H9 (cell line): Measurements from ENCODE around the gene STAP2. TPM values are rescaled to one million over a fixed set of nuclear protein-coding genes. Genes with fewer than 3 reads are reported as not detected.

ENCODE experiments used
- DNase-seq: peaks from one replicate; pipeline ENCODE4 v3.0.0-alpha.2; 2017
- H2AFZ ChIP-seq: one replicate; pipeline ENCODE4 v1.6.1; 2013; ENCODE audit warnings: mild to moderate bottlenecking, low read length, control low read depth, moderate library complexity
- H2AK5ac ChIP-seq: 2 replicates; pipeline ENCODE4 v1.6.1; 2013; ENCODE audit warnings: low read length, control low read depth, mixed read lengths; ENCODE audit not compliant: insufficient read length
- H2BK120ac ChIP-seq: one replicate; pipeline ENCODE4 v1.6.1; 2013; ENCODE audit warnings: low read depth, mild to moderate bottlenecking, low read length, control low read depth, inconsistent platforms; ENCODE audit not compliant: poor library complexity, severe bottlenecking
- H2BK12ac ChIP-seq: 2 replicates; pipeline ENCODE4 v1.6.1; 2013; ENCODE audit warnings: low read length, control low read depth, mixed read lengths, low read depth; ENCODE audit not compliant: insufficient read length
- H2BK15ac ChIP-seq: 2 replicates; pipeline ENCODE4 v1.6.1; 2013; ENCODE audit warnings: low read depth, low read length, control low read depth
- H2BK20ac ChIP-seq: one replicate; pipeline ENCODE4 v1.6.1; 2013; ENCODE audit warnings: low read depth, mild to moderate bottlenecking, low read length, control low read depth, inconsistent platforms; ENCODE audit not compliant: poor library complexity, severe bottlenecking
- H2BK5ac ChIP-seq: 2 replicates; pipeline ENCODE4 v1.6.1; 2013; ENCODE audit warnings: low read length, control low read depth, mixed read lengths; ENCODE audit not compliant: insufficient read length
- H3K14ac ChIP-seq: 2 replicates; pipeline ENCODE4 v1.6.1; 2013; ENCODE audit warnings: low read length, control low read depth; ENCODE audit not compliant: insufficient read depth
- H3K18ac ChIP-seq: 2 replicates; pipeline ENCODE4 v1.6.1; 2013; ENCODE audit warnings: low read depth, mild to moderate bottlenecking, mixed read lengths, low read length, control low read depth; ENCODE audit not compliant: insufficient read length
- H3K23ac ChIP-seq: 2 replicates; pipeline ENCODE4 v1.6.1; 2013; ENCODE audit warnings: low read length, control low read depth, mixed read lengths, low read depth; ENCODE audit not compliant: insufficient read length
- H3K23me2 ChIP-seq: 2 replicates; pipeline ENCODE4 v1.6.1; 2013; ENCODE audit warnings: low read depth, mild to moderate bottlenecking, mixed read lengths, low read length, control low read depth; ENCODE audit not compliant: insufficient read length, poor library complexity, severe bottlenecking
- H3K27ac ChIP-seq: 2 replicates; pipeline ENCODE4 v1.5.1; 2013; ENCODE audit warnings: low read length, control low read depth, mixed read lengths, low read depth; ENCODE audit not compliant: insufficient read length
- H3K27me3 ChIP-seq: 2 replicates; pipeline ENCODE4 v1.6.1; 2013; ENCODE audit warnings: low read length, control low read depth, inconsistent platforms; ENCODE audit not compliant: insufficient read depth
- H3K4ac ChIP-seq: 2 replicates; pipeline ENCODE4 v1.6.1; 2013; ENCODE audit warnings: low read depth, mild to moderate bottlenecking, control low read depth, inconsistent platforms, low read length, moderate library complexity
- H3K4me1 ChIP-seq: 2 replicates; pipeline ENCODE4 v1.6.1; 2013; ENCODE audit warnings: low read length, control low read depth, inconsistent platforms; ENCODE audit not compliant: insufficient read depth
- H3K4me2 ChIP-seq: 2 replicates; pipeline ENCODE4 v1.6.1; 2013; ENCODE audit warnings: low read length, control low read depth, mixed read lengths; ENCODE audit not compliant: insufficient read length, insufficient read depth
- H3K56ac ChIP-seq: 2 replicates; pipeline ENCODE4 v1.6.1; 2013; ENCODE audit warnings: low read depth, mild to moderate bottlenecking, mixed read lengths, low read length, control low read depth; ENCODE audit not compliant: insufficient read length
- H3K79me1 ChIP-seq: 2 replicates; pipeline ENCODE4 v1.6.1; 2013; ENCODE audit warnings: low read depth, mild to moderate bottlenecking, moderate library complexity, low read length, control low read depth, inconsistent platforms; ENCODE audit not compliant: insufficient read depth, poor library complexity, severe bottlenecking
- H3K79me2 ChIP-seq: 2 replicates; pipeline ENCODE4 v1.6.1; 2013; ENCODE audit warnings: low read length, control low read depth, inconsistent platforms; ENCODE audit not compliant: insufficient read depth
- H3K9ac ChIP-seq: 2 replicates; pipeline ENCODE4 v1.6.1; 2013; ENCODE audit warnings: low read length, control low read depth, mixed read lengths; ENCODE audit not compliant: insufficient read length; ENCODE audit errors: extremely low read depth
- H3K9me3 ChIP-seq: one replicate; pipeline ENCODE4 v1.6.1; 2013; ENCODE audit warnings: low read depth, low read length, inconsistent platforms; ENCODE audit not compliant: control insufficient read depth
- H3T11ph ChIP-seq: one replicate; pipeline ENCODE4 v1.6.1; 2013; ENCODE audit warnings: mild to moderate bottlenecking, low read length, control low read depth, inconsistent platforms
- H4K20me1 ChIP-seq: one replicate; pipeline ENCODE4 v1.6.1; 2013; ENCODE audit not compliant: control insufficient read depth, insufficient read length, insufficient read depth
- H4K5ac ChIP-seq: 2 replicates; pipeline ENCODE4 v1.6.1; 2013; ENCODE audit warnings: low read depth, mild to moderate bottlenecking, mixed read lengths, low read length, control low read depth; ENCODE audit not compliant: insufficient read length
- H4K8ac ChIP-seq: replicated peaks from 2 replicates; pipeline ENCODE4 v1.6.1; 2013; ENCODE audit warnings: low read length, control low read depth, mixed read lengths, low read depth; ENCODE audit not compliant: insufficient read length
- H4K91ac ChIP-seq: 2 replicates; pipeline ENCODE4 v1.6.1; 2013; ENCODE audit warnings: low read depth, mild to moderate bottlenecking, moderate library complexity, mixed read lengths, low read length, control low read depth; ENCODE audit not compliant: insufficient read length
- H3K27ac Mint-ChIP-seq, 3 experiments: 2 replicates in 2 of 3; 3 replicates in 1 of 3; pipeline ENCODE4 v1.8.0; 2020 to 2021; ENCODE audit warnings: mixed read lengths in 3 of 3, mild to moderate bottlenecking in 1 of 3, moderate library complexity in 1 of 3
- H3K27me3 Mint-ChIP-seq: 2 replicates; pipeline ENCODE4 v1.8.0; 2021; ENCODE audit warnings: low read depth, mild to moderate bottlenecking, moderate library complexity, mixed read lengths
- H3K36me3 Mint-ChIP-seq, 3 experiments: 2 replicates in 2 of 3; 3 replicates in 1 of 3; pipeline ENCODE4 v1.8.0; 2020 to 2021; ENCODE audit warnings: low read depth in 3 of 3, mixed read lengths in 3 of 3; ENCODE audit not compliant: insufficient read depth in 1 of 3
- H3K4me1 Mint-ChIP-seq, 2 experiments: 2 replicates each; pipeline ENCODE4 v1.8.0; 2020; ENCODE audit warnings: mixed read lengths in 2 of 2
- H3K4me3 Mint-ChIP-seq, 2 experiments: 2 replicates in 1 of 2; 3 replicates in 1 of 2; pipeline ENCODE4 v1.8.0; 2020 to 2021; ENCODE audit warnings: mild to moderate bottlenecking in 2 of 2, mixed read lengths in 2 of 2, moderate library complexity in 1 of 2
- H3K9me3 Mint-ChIP-seq, 2 experiments: 2 replicates in 1 of 2; 3 replicates in 1 of 2; pipeline ENCODE4 v1.8.0; 2020; ENCODE audit warnings: mild to moderate bottlenecking in 2 of 2, mixed read lengths in 2 of 2, moderate library complexity in 1 of 2
- CTCF ChIP-seq: fragments of 200-600 bp; sonication (generic); conservative IDR thresholded peaks from 3 replicates; pipeline ENCODE4 v1.8.0; 2021; ENCODE audit warnings: antibody characterized with exemption, mild to moderate bottlenecking
- WGBS: extraction: QIAGEN DNeasy Blood & Tissue Kit; methylation state at CpG from one replicate; pipeline ENCODE4 v1.1.7; 2013; ENCODE audit warnings: missing lambda C conversion rate, low lambda C conversion rate, mixed read lengths; ENCODE audit not compliant: insufficient read length; ENCODE audit errors: extremely low coverage; 5-methylcytosine and 5-hydroxymethylcytosine counted together
- total RNA-seq: library from RNA; stranded (reverse); gene quantifications from 2 replicates; pipeline ENCODE4 v1.2.1, GENCODE V29; 2021

The STAP2 gene
- total RNA-seq, 1 experiment from 2014 or later: 20.2 TPM

DNA sequence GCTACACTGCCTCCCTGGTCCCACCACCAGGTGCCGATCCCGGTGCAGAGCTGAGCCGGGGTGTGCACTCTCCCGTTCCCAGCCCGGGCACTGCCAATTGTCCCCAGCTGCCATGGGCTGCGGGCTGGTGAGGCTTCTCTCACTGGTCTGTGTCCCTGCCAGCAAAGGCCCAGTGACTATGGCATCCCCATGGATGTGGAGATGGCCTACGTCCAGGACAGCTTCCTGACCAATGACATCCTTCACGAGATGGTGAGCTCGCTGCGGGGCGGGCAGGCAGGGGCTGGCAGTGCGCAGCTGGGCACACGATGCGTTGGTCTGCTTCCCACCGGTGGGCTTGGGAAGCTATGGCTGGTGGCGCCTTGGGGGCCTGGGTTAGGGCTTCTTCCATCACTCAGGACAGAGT, 19.3 kb upstream of the STAP2 start:
- Histone ChIP-seq H3T11ph (no peak overlapping the region), H2BK120ac (no peak overlapping the region), H3K4me1 (no peaks in the 10 kb centered on the region; the same call in 1 of the 2 replicates), H3K23me2 (no peaks in the 10 kb centered on the region), H3K27me3 (no peaks in the 10 kb centered on the region), H2AK5ac (no peak overlapping the region), H3K9ac (no peak overlapping the region), H3K4ac (no peak overlapping the region), H4K20me1 (no peaks in the 10 kb centered on the region), H3K9me3 (no peaks in the 10 kb centered on the region), H2BK12ac (no peak overlapping the region), H3K27ac (no peak overlapping the region), H4K91ac (no peak overlapping the region), H3K18ac (no peak overlapping the region), H2BK20ac (no peak overlapping the region), H2BK5ac (no peak overlapping the region), H3K56ac (no peak overlapping the region), H3K14ac (no peak overlapping the region), H3K79me2 (no peaks in the 10 kb centered on the region), H2BK15ac (no peak overlapping the region), H3K23ac (no peak overlapping the region), H2AFZ (no peak overlapping the region), H4K8ac (no peak overlapping the region), H3K4me2 (no peak overlapping the region), H4K5ac (no peak overlapping the region), H3K79me1 (no peaks in the 10 kb centered on the region)
- Mint-ChIP-seq H3K4me3 (no peak overlapping the region), H3K27me3 (peaks cover 4% of the 10 kb centered on the region), H3K4me1 (peaks cover 7 to 9% of the 10 kb centered on the region in 2 experiments; a peak in 3 of 4 replicates), H3K9me3 (no peaks in the 10 kb centered on the region; a peak in 1 of 5 replicates), H3K36me3 (peaks cover 1 to 37% (median 22%) of the 10 kb centered on the region in 3 experiments; a peak in 6 of 7 replicates), H3K27ac (no peak overlapping the region; a peak in 1 of 7 replicates)
- no CpG with 5 or more reads among the region's 16 CpGs for WGBS
- DNase-seq: no peak
- no peak for TF ChIP-seq CTCF
